Caco-2 (cell line): ENCODE results near the gene MSH3. TPM values are rescaled to one million over a fixed set of nuclear protein-coding genes. Genes with fewer than 3 reads are reported as not detected.
"Not testable (repeated sequence)": the region's sequence is repeated elsewhere in the genome, so short reads cannot be mapped to it uniquely, and the experiment has no call there.

Experiments used
- BruUV-seq: library from RNA; stranded (reverse); fragments of 400-500 nt; replicated peaks from 2 replicates; lab custom pipeline; 2021; lab: Mats Ljungman, UMichigan
- CTCF ChIA-PET: fragments of 300-600 bp; sonication (Branson Sonifier 250); formaldehyde crosslinking; loops from one replicate; lab custom pipeline; 2022; ENCODE audit warnings: antibody characterized with exemption; lab: Charles Lee
- POLR2A ChIA-PET: fragments of 300-600 bp; sonication (Branson Sonifier 250); formaldehyde crosslinking; loops from one replicate; lab custom pipeline; 2022; ENCODE audit warnings: antibody characterized with exemption; lab: Charles Lee
- DNase-seq, 2 experiments: peaks; one replicate each; pipeline versions ENCODE4 v3.0.0 to v3.0.0-alpha.2; 2020 to 2022
- H3K27me3 ChIP-seq: replicated peaks from 2 replicates; pipeline ENCODE4 v1.6.0; 2011; ENCODE audit warnings: low read length; ENCODE audit not compliant: control insufficient read depth, insufficient read depth
- H3K36me3 ChIP-seq: 2 replicates; pipeline ENCODE4 v1.5.1; 2011; ENCODE audit warnings: low read length; ENCODE audit not compliant: control insufficient read depth, insufficient read depth
- H3K4me1 ChIP-seq: fragments of 250-450 bp; sonication (Bioruptor Pico); 2 replicates; pipeline ENCODE4 v1.5.1; 2020; ENCODE audit warnings: mild to moderate bottlenecking
- H3K4me3 ChIP-seq: 2 replicates; pipeline ENCODE4 v1.5.1; 2011; ENCODE audit warnings: low read depth, mild to moderate bottlenecking, control low read depth, low read length
- H3K9me3 ChIP-seq: fragments of 250-450 bp; sonication (Bioruptor Pico); 2 replicates; pipeline ENCODE4 v1.5.1; 2020; ENCODE audit warnings: mild to moderate bottlenecking, moderate library complexity
- H3K27ac Mint-ChIP-seq: one replicate; pipeline ENCODE4 v1.8.0; 2022; ENCODE audit warnings: mixed read lengths; ENCODE audit not compliant: unreplicated experiment
- H3K27me3 Mint-ChIP-seq: one replicate; pipeline ENCODE4 v1.8.0; 2022; ENCODE audit warnings: mixed read lengths; ENCODE audit not compliant: insufficient read depth, unreplicated experiment
- H3K36me3 Mint-ChIP-seq: one replicate; pipeline ENCODE4 v1.8.0; 2022; ENCODE audit warnings: mild to moderate bottlenecking, mixed read lengths; ENCODE audit not compliant: insufficient read depth, unreplicated experiment
- H3K4me1 Mint-ChIP-seq: one replicate; pipeline ENCODE4 v1.8.0; 2022; ENCODE audit warnings: low read depth, mixed read lengths; ENCODE audit not compliant: unreplicated experiment
- H3K4me3 Mint-ChIP-seq: one replicate; pipeline ENCODE4 v1.8.0; 2022; ENCODE audit warnings: mild to moderate bottlenecking, moderate library complexity, mixed read lengths; ENCODE audit not compliant: unreplicated experiment
- H3K9me3 Mint-ChIP-seq: one replicate; pipeline ENCODE4 v1.8.0; 2022; ENCODE audit warnings: mixed read lengths; ENCODE audit not compliant: unreplicated experiment
- CTCF ChIP-seq, 2 experiments: fragments of 200-600 bp in 1 of 2; IDR thresholded peaks; 1 replicate in 1 of 2; 2 replicates in 1 of 2; pipeline versions ENCODE4 v1.5.1 to v1.8.0; 2011 to 2022; ENCODE audit warnings: antibody characterized with exemption in 1 of 2, control low read depth in 1 of 2, inconsistent platforms in 1 of 2, low read depth in 1 of 2, low read length in 1 of 2, mild to moderate bottlenecking in 1 of 2, moderate library complexity in 1 of 2; ENCODE audit not compliant: insufficient read depth in 1 of 2, severe bottlenecking in 1 of 2, unreplicated experiment in 1 of 2
- intact Hi-C: fragments of 100-400 bp; cut with micrococcal nuclease; formaldehyde crosslinking; loops from one replicate; pipeline ENCODE4 v1.10.0; 2022; ENCODE audit not compliant: unreplicated experiment
- total RNA-seq: library from RNA; stranded (reverse); gene quantifications from 2 replicates; pipeline ENCODE4 v1.2.3, GENCODE V29; 2022

MSH3 gene
- total RNA-seq, 1 experiment from 2014 or later: 17.1 TPM

- intact Hi-C loops: no loop called here
- peaks cover 23% of the 10 kb centered on the region for H3K36me3 Mint-ChIP-seq
- BruUV-seq: no TSS peak
- TF ChIP-seq CTCF (IDR thresholded peaks at IDR 0.05; ENCODE audit: insufficient read depth in 1 of 2, low read depth in 1 of 2, low read length in 1 of 2, severe bottlenecking in 1 of 2, unreplicated experiment in 1 of 2): no peak
- no peaks in the 10 kb centered on the region for H3K9me3 Mint-ChIP-seq
- no peaks in the 10 kb centered on the region for H3K27me3 Mint-ChIP-seq
- Histone ChIP-seq H3K36me3 (peaks cover 1% of the 10 kb centered on the region; the same call in 1 of the 2 replicates), H3K27me3 (no peaks in the 10 kb centered on the region), H3K9me3 (peaks cover 6% of the 10 kb centered on the region), H3K4me3 (no peak overlapping the region), H3K4me1 (no peaks in the 10 kb centered on the region)
- POLR2A ChIA-PET: no interaction called here
- CTCF ChIA-PET: no interaction called here
- H3K27ac Mint-ChIP-seq: no peak overlapping the region
- H3K4me1 Mint-ChIP-seq: no peaks in the 10 kb centered on the region
- DNase-seq: no peak
- H3K4me3 Mint-ChIP-seq: no peak overlapping the region
Measured at GRCh38 chr5:80739496-80739895, 85.0 kb downstream of the MSH3 start.

GRCh38 chr5:80739898-80740297 lies 85.4 kb downstream of the MSH3 start:
- H3K9me3 Mint-ChIP-seq: no peaks in the 10 kb centered on the region
- TF ChIP-seq CTCF (IDR thresholded peaks at IDR 0.05; ENCODE audit: insufficient read depth in 1 of 2, low read depth in 1 of 2, low read length in 1 of 2, severe bottlenecking in 1 of 2, unreplicated experiment in 1 of 2): no peak
- no peak overlapping the region for H3K27ac Mint-ChIP-seq
- CTCF ChIA-PET: no interaction called here
- intact Hi-C loops: no loop called here
- BruUV-seq: no TSS peak
- Histone ChIP-seq H3K36me3 (peaks cover 5% of the 10 kb centered on the region), H3K9me3 (peaks cover 6% of the 10 kb centered on the region), H3K4me3 (no peak overlapping the region), H3K4me1 (no peaks in the 10 kb centered on the region), H3K27me3 (no peaks in the 10 kb centered on the region)
- no peak for DNase-seq
- no peaks in the 10 kb centered on the region for H3K27me3 Mint-ChIP-seq
- POLR2A ChIA-PET: no interaction called here
- peaks cover 27% of the 10 kb centered on the region for H3K36me3 Mint-ChIP-seq
- H3K4me3 Mint-ChIP-seq: no peak overlapping the region
- no peaks in the 10 kb centered on the region for H3K4me1 Mint-ChIP-seq

GRCh38 chr5:80740488-80740887 lies 86.0 kb downstream of the MSH3 start:
- POLR2A ChIA-PET, H3K4me1 ChIP-seq, H3K4me3 Mint-ChIP-seq, intact Hi-C loops, H3K4me3 ChIP-seq, H3K36me3 ChIP-seq, H3K27ac Mint-ChIP-seq, CTCF ChIA-PET, H3K9me3 ChIP-seq, H3K27me3 Mint-ChIP-seq, DNase-seq, H3K9me3 Mint-ChIP-seq, H3K27me3 ChIP-seq, BruUV-seq, H3K4me1 Mint-ChIP-seq: not testable (repeated sequence)
- peaks cover 27% of the 10 kb centered on the region for H3K36me3 Mint-ChIP-seq

- peaks cover 28% of the 10 kb centered on the region for H3K36me3 Mint-ChIP-seq
- Histone ChIP-seq H3K9me3 (peaks cover 6% of the 10 kb centered on the region), H3K4me1 (no peaks in the 10 kb centered on the region), H3K4me3 (no peak overlapping the region), H3K36me3 (peaks cover 5% of the 10 kb centered on the region), H3K27me3 (no peaks in the 10 kb centered on the region)
- no peaks in the 10 kb centered on the region for H3K4me1 Mint-ChIP-seq
- no peak for DNase-seq
- BruUV-seq: no TSS peak
- intact Hi-C loops: no loop called here
- no peaks in the 10 kb centered on the region for H3K9me3 Mint-ChIP-seq
- ChIA-PET POLR2A (no interaction called here), CTCF (no interaction called here)
- H3K27ac Mint-ChIP-seq: no peak overlapping the region
- H3K4me3 Mint-ChIP-seq: no peak overlapping the region
- no peak for TF ChIP-seq CTCF (IDR thresholded peaks at IDR 0.05; ENCODE audit: insufficient read depth in 1 of 2, low read depth in 1 of 2, low read length in 1 of 2, severe bottlenecking in 1 of 2, unreplicated experiment in 1 of 2)
- H3K27me3 Mint-ChIP-seq: no peaks in the 10 kb centered on the region
Measured at GRCh38 chr5:80740999-80741398, 86.5 kb downstream of the MSH3 start.
